H9 (cell line): ENCODE measurements around the gene NXPH1. TPM values are rescaled to one million over a fixed set of nuclear protein-coding genes. Genes with fewer than 3 reads are reported as not detected.

Experiments used
- DNase-seq: peaks from one replicate; pipeline ENCODE4 v3.0.0-alpha.2; 2017
- H2AFZ ChIP-seq: one replicate; pipeline ENCODE4 v1.6.1; 2013; ENCODE audit warnings: mild to moderate bottlenecking, low read length, control low read depth, moderate library complexity
- H2AK5ac ChIP-seq: 2 replicates; pipeline ENCODE4 v1.6.1; 2013; ENCODE audit warnings: low read length, control low read depth, mixed read lengths; ENCODE audit not compliant: insufficient read length
- H2BK120ac ChIP-seq: one replicate; pipeline ENCODE4 v1.6.1; 2013; ENCODE audit warnings: low read depth, mild to moderate bottlenecking, low read length, control low read depth, inconsistent platforms; ENCODE audit not compliant: poor library complexity, severe bottlenecking
- H2BK12ac ChIP-seq: 2 replicates; pipeline ENCODE4 v1.6.1; 2013; ENCODE audit warnings: low read length, control low read depth, mixed read lengths, low read depth; ENCODE audit not compliant: insufficient read length
- H2BK15ac ChIP-seq: 2 replicates; pipeline ENCODE4 v1.6.1; 2013; ENCODE audit warnings: low read depth, low read length, control low read depth
- H2BK20ac ChIP-seq: one replicate; pipeline ENCODE4 v1.6.1; 2013; ENCODE audit warnings: low read depth, mild to moderate bottlenecking, low read length, control low read depth, inconsistent platforms; ENCODE audit not compliant: poor library complexity, severe bottlenecking
- H2BK5ac ChIP-seq: 2 replicates; pipeline ENCODE4 v1.6.1; 2013; ENCODE audit warnings: low read length, control low read depth, mixed read lengths; ENCODE audit not compliant: insufficient read length
- H3K14ac ChIP-seq: 2 replicates; pipeline ENCODE4 v1.6.1; 2013; ENCODE audit warnings: low read length, control low read depth; ENCODE audit not compliant: insufficient read depth
- H3K18ac ChIP-seq: 2 replicates; pipeline ENCODE4 v1.6.1; 2013; ENCODE audit warnings: low read depth, mild to moderate bottlenecking, mixed read lengths, low read length, control low read depth; ENCODE audit not compliant: insufficient read length
- H3K23ac ChIP-seq: 2 replicates; pipeline ENCODE4 v1.6.1; 2013; ENCODE audit warnings: low read length, control low read depth, mixed read lengths, low read depth; ENCODE audit not compliant: insufficient read length
- H3K23me2 ChIP-seq: 2 replicates; pipeline ENCODE4 v1.6.1; 2013; ENCODE audit warnings: low read depth, mild to moderate bottlenecking, mixed read lengths, low read length, control low read depth; ENCODE audit not compliant: insufficient read length, poor library complexity, severe bottlenecking
- H3K27ac ChIP-seq: 2 replicates; pipeline ENCODE4 v1.5.1; 2013; ENCODE audit warnings: low read length, control low read depth, mixed read lengths, low read depth; ENCODE audit not compliant: insufficient read length
- H3K27me3 ChIP-seq: 2 replicates; pipeline ENCODE4 v1.6.1; 2013; ENCODE audit warnings: low read length, control low read depth, inconsistent platforms; ENCODE audit not compliant: insufficient read depth
- H3K4ac ChIP-seq: 2 replicates; pipeline ENCODE4 v1.6.1; 2013; ENCODE audit warnings: low read depth, mild to moderate bottlenecking, control low read depth, inconsistent platforms, low read length, moderate library complexity
- H3K4me1 ChIP-seq: 2 replicates; pipeline ENCODE4 v1.6.1; 2013; ENCODE audit warnings: low read length, control low read depth, inconsistent platforms; ENCODE audit not compliant: insufficient read depth
- H3K4me2 ChIP-seq: 2 replicates; pipeline ENCODE4 v1.6.1; 2013; ENCODE audit warnings: low read length, control low read depth, mixed read lengths; ENCODE audit not compliant: insufficient read length, insufficient read depth
- H3K56ac ChIP-seq: 2 replicates; pipeline ENCODE4 v1.6.1; 2013; ENCODE audit warnings: low read depth, mild to moderate bottlenecking, mixed read lengths, low read length, control low read depth; ENCODE audit not compliant: insufficient read length
- H3K79me1 ChIP-seq: 2 replicates; pipeline ENCODE4 v1.6.1; 2013; ENCODE audit warnings: low read depth, mild to moderate bottlenecking, moderate library complexity, low read length, control low read depth, inconsistent platforms; ENCODE audit not compliant: insufficient read depth, poor library complexity, severe bottlenecking
- H3K79me2 ChIP-seq: 2 replicates; pipeline ENCODE4 v1.6.1; 2013; ENCODE audit warnings: low read length, control low read depth, inconsistent platforms; ENCODE audit not compliant: insufficient read depth
- H3K9ac ChIP-seq: 2 replicates; pipeline ENCODE4 v1.6.1; 2013; ENCODE audit warnings: low read length, control low read depth, mixed read lengths; ENCODE audit not compliant: insufficient read length; ENCODE audit errors: extremely low read depth
- H3K9me3 ChIP-seq: one replicate; pipeline ENCODE4 v1.6.1; 2013; ENCODE audit warnings: low read depth, low read length, inconsistent platforms; ENCODE audit not compliant: control insufficient read depth
- H3T11ph ChIP-seq: one replicate; pipeline ENCODE4 v1.6.1; 2013; ENCODE audit warnings: mild to moderate bottlenecking, low read length, control low read depth, inconsistent platforms
- H4K20me1 ChIP-seq: one replicate; pipeline ENCODE4 v1.6.1; 2013; ENCODE audit not compliant: control insufficient read depth, insufficient read length, insufficient read depth
- H4K5ac ChIP-seq: 2 replicates; pipeline ENCODE4 v1.6.1; 2013; ENCODE audit warnings: low read depth, mild to moderate bottlenecking, mixed read lengths, low read length, control low read depth; ENCODE audit not compliant: insufficient read length
- H4K8ac ChIP-seq: replicated peaks from 2 replicates; pipeline ENCODE4 v1.6.1; 2013; ENCODE audit warnings: low read length, control low read depth, mixed read lengths, low read depth; ENCODE audit not compliant: insufficient read length
- H4K91ac ChIP-seq: 2 replicates; pipeline ENCODE4 v1.6.1; 2013; ENCODE audit warnings: low read depth, mild to moderate bottlenecking, moderate library complexity, mixed read lengths, low read length, control low read depth; ENCODE audit not compliant: insufficient read length
- H3K27ac Mint-ChIP-seq, 3 experiments: 2 replicates in 2 of 3; 3 replicates in 1 of 3; pipeline ENCODE4 v1.8.0; 2020 to 2021; ENCODE audit warnings: mixed read lengths in 3 of 3, mild to moderate bottlenecking in 1 of 3, moderate library complexity in 1 of 3
- H3K27me3 Mint-ChIP-seq: 2 replicates; pipeline ENCODE4 v1.8.0; 2021; ENCODE audit warnings: low read depth, mild to moderate bottlenecking, moderate library complexity, mixed read lengths
- H3K36me3 Mint-ChIP-seq, 3 experiments: 2 replicates in 2 of 3; 3 replicates in 1 of 3; pipeline ENCODE4 v1.8.0; 2020 to 2021; ENCODE audit warnings: low read depth in 3 of 3, mixed read lengths in 3 of 3; ENCODE audit not compliant: insufficient read depth in 1 of 3
- H3K4me1 Mint-ChIP-seq, 2 experiments: 2 replicates each; pipeline ENCODE4 v1.8.0; 2020; ENCODE audit warnings: mixed read lengths in 2 of 2
- H3K4me3 Mint-ChIP-seq, 2 experiments: 2 replicates in 1 of 2; 3 replicates in 1 of 2; pipeline ENCODE4 v1.8.0; 2020 to 2021; ENCODE audit warnings: mild to moderate bottlenecking in 2 of 2, mixed read lengths in 2 of 2, moderate library complexity in 1 of 2
- H3K9me3 Mint-ChIP-seq, 2 experiments: 2 replicates in 1 of 2; 3 replicates in 1 of 2; pipeline ENCODE4 v1.8.0; 2020; ENCODE audit warnings: mild to moderate bottlenecking in 2 of 2, mixed read lengths in 2 of 2, moderate library complexity in 1 of 2
- WGBS: extraction: QIAGEN DNeasy Blood & Tissue Kit; methylation state at CpG from one replicate; pipeline ENCODE4 v1.1.7; 2013; ENCODE audit warnings: missing lambda C conversion rate, low lambda C conversion rate, mixed read lengths; ENCODE audit not compliant: insufficient read length; ENCODE audit errors: extremely low coverage; 5-methylcytosine and 5-hydroxymethylcytosine counted together
- total RNA-seq: library from RNA; stranded (reverse); gene quantifications from 2 replicates; pipeline ENCODE4 v1.2.1, GENCODE V29; 2021
- TF ChIP-seq, protein P1 (sequence below): fragments of 200-600 bp; sonication (generic); conservative IDR thresholded peaks from 3 replicates; pipeline ENCODE4 v1.8.0; 2021; ENCODE audit warnings: antibody characterized with exemption, mild to moderate bottlenecking

The NXPH1 gene
- total RNA-seq, 1 experiment from 2014 or later = 0.15 TPM

GRCh38 chr7:8579661-8580194 lies 146.3 kb downstream of the NXPH1 start:
- Histone ChIP-seq H3T11ph (no peak overlapping the region), H2BK120ac (no peak overlapping the region), H2AK5ac (no peak overlapping the region), H2BK12ac (no peak overlapping the region), H3K79me2 (no peaks in the 10 kb centered on the region), H3K27ac (no peak overlapping the region), H3K14ac (no peak overlapping the region), H2BK20ac (no peak overlapping the region), H3K23ac (no peak overlapping the region), H4K20me1 (no peaks in the 10 kb centered on the region), H3K27me3 (no peaks in the 10 kb centered on the region), H3K18ac (no peak overlapping the region), H3K23me2 (no peaks in the 10 kb centered on the region), H3K79me1 (no peaks in the 10 kb centered on the region), H4K91ac (no peak overlapping the region), H3K9ac (no peak overlapping the region), H4K8ac (no peak overlapping the region), H3K56ac (no peak overlapping the region), H3K4me2 (no peak overlapping the region), H2BK5ac (no peak overlapping the region), H3K9me3 (no peaks in the 10 kb centered on the region), H2AFZ (no peak overlapping the region), H4K5ac (no peak overlapping the region), H3K4me1 (no peaks in the 10 kb centered on the region), H2BK15ac (no peak overlapping the region), H3K4ac (no peak overlapping the region)
- Mint-ChIP-seq H3K27me3 (no peaks in the 10 kb centered on the region), H3K27ac (no peak overlapping the region), H3K9me3 (no peaks in the 10 kb centered on the region; a peak in 1 of 5 replicates), H3K4me3 (no peak overlapping the region), H3K36me3 (no peaks in the 10 kb centered on the region), H3K4me1 (peaks cover 0 to 4% of the 10 kb centered on the region in 2 experiments; a peak in 1 of 4 replicates)
- no peak for DNase-seq
- WGBS = no CpG with 5 or more reads among the region's 6 CpGs
- TF ChIP-seq, protein P1, sequence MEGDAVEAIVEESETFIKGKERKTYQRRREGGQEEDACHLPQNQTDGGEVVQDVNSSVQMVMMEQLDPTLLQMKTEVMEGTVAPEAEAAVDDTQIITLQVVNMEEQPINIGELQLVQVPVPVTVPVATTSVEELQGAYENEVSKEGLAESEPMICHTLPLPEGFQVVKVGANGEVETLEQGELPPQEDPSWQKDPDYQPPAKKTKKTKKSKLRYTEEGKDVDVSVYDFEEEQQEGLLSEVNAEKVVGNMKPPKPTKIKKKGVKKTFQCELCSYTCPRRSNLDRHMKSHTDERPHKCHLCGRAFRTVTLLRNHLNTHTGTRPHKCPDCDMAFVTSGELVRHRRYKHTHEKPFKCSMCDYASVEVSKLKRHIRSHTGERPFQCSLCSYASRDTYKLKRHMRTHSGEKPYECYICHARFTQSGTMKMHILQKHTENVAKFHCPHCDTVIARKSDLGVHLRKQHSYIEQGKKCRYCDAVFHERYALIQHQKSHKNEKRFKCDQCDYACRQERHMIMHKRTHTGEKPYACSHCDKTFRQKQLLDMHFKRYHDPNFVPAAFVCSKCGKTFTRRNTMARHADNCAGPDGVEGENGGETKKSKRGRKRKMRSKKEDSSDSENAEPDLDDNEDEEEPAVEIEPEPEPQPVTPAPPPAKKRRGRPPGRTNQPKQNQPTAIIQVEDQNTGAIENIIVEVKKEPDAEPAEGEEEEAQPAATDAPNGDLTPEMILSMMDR = 0 out of 3 replicates have a peak, but pooled peaks have one; percentile 13
